Stomach (tissue), 9 donors: ENCODE data around the gene ATAD2B. TPM values are rescaled to one million over a fixed set of nuclear protein-coding genes. Genes with fewer than 3 reads are reported as not detected.

ENCODE experiments used
- DNase-seq, 2 donors: peaks; one replicate each; pipeline versions ENCODE4 v3.0.0 to v3.0.0-alpha.2; 2013 to 2019
- H3K27ac ChIP-seq, 5 donors: fragments of 200-600 bp in 4 of 5; sonication (generic) in 4 of 5; one replicate each; pipeline ENCODE4 v1.5.1; 2013 to 2019; ENCODE audit warnings: mild to moderate bottlenecking in 1 of 5, moderate library complexity in 1 of 5
- H3K27me3 ChIP-seq, 3 donors: fragments of 200-600 bp; sonication (generic); one replicate each; pipeline ENCODE4 v1.5.1; 2017 to 2019; ENCODE audit warnings: mixed run types in 1 of 3
- H3K36me3 ChIP-seq, 4 donors: fragments of 200-600 bp; sonication (generic); 1 replicate in 3 of 4; 2 replicates in 1 of 4; pipeline ENCODE4 v1.5.1; 2016 to 2019
- H3K4me1 ChIP-seq, 4 donors: fragments of 200-600 bp; sonication (generic); one replicate each; pipeline ENCODE4 v1.5.1; 2016 to 2019
- H3K4me3 ChIP-seq, 4 donors: fragments of 200-600 bp; sonication (generic) in 3 of 4; one replicate each; pipeline ENCODE4 v1.5.1; 2016 to 2019; ENCODE audit warnings: mild to moderate bottlenecking in 1 of 4
- H3K9me3 ChIP-seq, 4 donors: fragments of 200-600 bp; sonication (generic); one replicate each; pipeline ENCODE4 v1.5.1; 2016 to 2019
- EP300 ChIP-seq: sonication (generic); formaldehyde crosslinking; IDR thresholded peaks from one replicate; pipeline ENCODE4 v1.6.1; 2017; ENCODE audit warnings: antibody characterized with exemption
- POLR2A ChIP-seq, 4 donors: fragments of 450-650 bp; IDR thresholded peaks; one replicate each; pipeline ENCODE4 v1.6.1; 2016; ENCODE audit warnings: antibody characterized with exemption in 4 of 4, control low read depth in 2 of 4, mild to moderate bottlenecking in 1 of 4, moderate library complexity in 1 of 4
- POLR2AphosphoS5 ChIP-seq, 3 donors: sonication (generic); formaldehyde crosslinking; IDR thresholded peaks; one replicate each; pipeline ENCODE4 v1.6.1; 2016; ENCODE audit warnings: antibody characterized with exemption in 3 of 3
- WGBS, 5 donors: extraction: QIAGEN DNeasy Blood & Tissue Kit in 3 of 5; methylation state at CpG; one replicate each; pipeline versions ENCODE4 v1.1.5 to v1.1.7; 2013 to 2018; 5-methylcytosine and 5-hydroxymethylcytosine counted together
- intact Hi-C: fragments of 100-400 bp; cut with DNase I; formaldehyde crosslinking; loops from one replicate; pipeline ENCODE4 v1.15.1; 2023; ENCODE audit warnings: low total_unique reads
- polyA plus RNA-seq, 3 donors: library from polyadenylated mRNA; stranded (reverse); fragments of 200-250 nt; gene quantifications; one replicate each; pipeline ENCODE4 v1.2.3, GENCODE V29; 2013
- total RNA-seq, 5 donors: library from RNA; depleted of rRNA; stranded (reverse); fragments of >200 nt; gene quantifications; one replicate each; pipeline versions ENCODE4 v1.1.0 to v1.2.3, GENCODE V29; 2014 to 2016
- TF ChIP-seq, protein P1 (sequence below), 7 experiments: fragments of 450-650 bp in 4 of 7; fragments of 200-600 bp in 3 of 7; sonication (generic) in 3 of 7; IDR thresholded peaks; one replicate each; pipeline ENCODE4 v1.5.1; 2016 to 2019; ENCODE audit warnings: antibody characterized with exemption in 7 of 7, control low read depth in 2 of 7, mild to moderate bottlenecking in 1 of 7
- donor health status: healthy with polysubstance abuse.
- donor health status: Bipolar disorder and iron deficiency.
- donor health status: healthy.

The ATAD2B gene
- total and polyA plus RNA-seq, 8 donors: 2.0 to 67.0 (median 17.2) TPM

- Histone ChIP-seq H3K4me3 (no peak overlapping the region), H3K27ac (no peak overlapping the region), H3K9me3 (no peaks in the 10 kb centered on the region), H3K36me3 (peaks cover 15 to 37% (median 35%) of the 10 kb centered on the region in 4 donors), H3K4me1 (peaks cover 0 to 5% (median 0%) of the 10 kb centered on the region in 4 donors), H3K27me3 (no peaks in the 10 kb centered on the region)
- intact Hi-C loops: loop anchor here (10.0 kb wide), 1 partner anchor 260 kb away; the partner anchor contains the start of gene TP53I3
- DNase-seq: peak in 1 of 2 donors; percentile 73
- no peak for TF ChIP-seq POLR2AphosphoS5 (IDR thresholded peaks at IDR 0.05)
- TF ChIP-seq, protein P1, sequence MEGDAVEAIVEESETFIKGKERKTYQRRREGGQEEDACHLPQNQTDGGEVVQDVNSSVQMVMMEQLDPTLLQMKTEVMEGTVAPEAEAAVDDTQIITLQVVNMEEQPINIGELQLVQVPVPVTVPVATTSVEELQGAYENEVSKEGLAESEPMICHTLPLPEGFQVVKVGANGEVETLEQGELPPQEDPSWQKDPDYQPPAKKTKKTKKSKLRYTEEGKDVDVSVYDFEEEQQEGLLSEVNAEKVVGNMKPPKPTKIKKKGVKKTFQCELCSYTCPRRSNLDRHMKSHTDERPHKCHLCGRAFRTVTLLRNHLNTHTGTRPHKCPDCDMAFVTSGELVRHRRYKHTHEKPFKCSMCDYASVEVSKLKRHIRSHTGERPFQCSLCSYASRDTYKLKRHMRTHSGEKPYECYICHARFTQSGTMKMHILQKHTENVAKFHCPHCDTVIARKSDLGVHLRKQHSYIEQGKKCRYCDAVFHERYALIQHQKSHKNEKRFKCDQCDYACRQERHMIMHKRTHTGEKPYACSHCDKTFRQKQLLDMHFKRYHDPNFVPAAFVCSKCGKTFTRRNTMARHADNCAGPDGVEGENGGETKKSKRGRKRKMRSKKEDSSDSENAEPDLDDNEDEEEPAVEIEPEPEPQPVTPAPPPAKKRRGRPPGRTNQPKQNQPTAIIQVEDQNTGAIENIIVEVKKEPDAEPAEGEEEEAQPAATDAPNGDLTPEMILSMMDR (IDR thresholded peaks at IDR 0.05): peak in 5 of 7 experiments; percentile 26 to 67 (median 47)
- WGBS, 5 donors: 25 to 42% (median 39%) methylated on average over 2 of the region's 2 CpGs
These were observed 102.1 kb downstream of the ATAD2B start for GRCh38 chr2:23824777-23825212.

DNA sequence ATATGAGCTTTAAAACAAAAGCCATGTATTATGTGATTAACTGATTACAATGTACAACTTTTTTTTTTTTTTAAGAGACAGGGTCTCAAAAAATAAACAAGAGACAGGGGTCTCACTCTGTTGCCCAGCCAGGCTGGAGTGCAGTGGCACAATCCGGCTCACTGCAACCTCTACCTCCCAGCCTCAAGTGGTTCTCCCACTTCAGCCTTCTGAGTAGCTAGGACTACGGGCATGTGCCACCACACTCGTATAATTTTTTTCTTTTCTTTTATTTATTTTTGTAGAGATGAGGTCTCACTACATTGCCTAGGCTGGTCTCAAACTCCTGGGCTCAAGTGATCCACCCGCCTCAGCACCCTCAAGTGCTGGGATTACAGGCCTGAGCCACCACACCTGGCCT lies 103.1 kb downstream of the ATAD2B start:
- no peak overlapping the region for H3K4me3 ChIP-seq
- no peaks in the 10 kb centered on the region for H3K9me3 ChIP-seq
- no peak for DNase-seq
- 61 to 79% (median 68%) methylated on average over 4 of the region's 4 CpGs for WGBS, 5 donors
- intact Hi-C loops: loop anchor here (10.0 kb wide), 1 partner anchor 261 kb away; the partner anchor contains the start of gene TP53I3
- peaks cover 15 to 44% (median 31%) of the 10 kb centered on the region in 4 donors for H3K36me3 ChIP-seq
- TF ChIP-seq, protein P1 (IDR thresholded peaks at IDR 0.05): no peak
- TF ChIP-seq POLR2A (IDR thresholded peaks at IDR 0.05) (no peak), POLR2AphosphoS5 (IDR thresholded peaks at IDR 0.05) (no peak), EP300 (no peak)
- H3K27ac ChIP-seq: no peak overlapping the region
- H3K4me1 ChIP-seq: peaks cover 0 to 5% (median 0%) of the 10 kb centered on the region in 4 donors
- H3K27me3 ChIP-seq: no peaks in the 10 kb centered on the region

- no peaks in the 10 kb centered on the region for H3K9me3 ChIP-seq
- peaks cover 0 to 58% (median 28%) of the 10 kb centered on the region in 4 donors for H3K36me3 ChIP-seq
- DNase-seq: no peak
- H3K27me3 ChIP-seq: no peaks in the 10 kb centered on the region
- H3K4me1 ChIP-seq: no peaks in the 10 kb centered on the region
- WGBS, 5 donors: 88 to 95% (median 93%) methylated on average over 2 of the region's 2 CpGs
- intact Hi-C loops: no loop called here
- TF ChIP-seq, protein P1 (IDR thresholded peaks at IDR 0.05): no peak
- TF ChIP-seq POLR2A (IDR thresholded peaks at IDR 0.05): no peak
- TF ChIP-seq POLR2AphosphoS5 (IDR thresholded peaks at IDR 0.05): no peak
- no peak for TF ChIP-seq EP300
- H3K27ac ChIP-seq: no peak overlapping the region
- H3K4me3 ChIP-seq: no peak overlapping the region
These were observed 112.0 kb downstream of the ATAD2B start for GRCh38 chr2:23814963-23815362.

DNA sequence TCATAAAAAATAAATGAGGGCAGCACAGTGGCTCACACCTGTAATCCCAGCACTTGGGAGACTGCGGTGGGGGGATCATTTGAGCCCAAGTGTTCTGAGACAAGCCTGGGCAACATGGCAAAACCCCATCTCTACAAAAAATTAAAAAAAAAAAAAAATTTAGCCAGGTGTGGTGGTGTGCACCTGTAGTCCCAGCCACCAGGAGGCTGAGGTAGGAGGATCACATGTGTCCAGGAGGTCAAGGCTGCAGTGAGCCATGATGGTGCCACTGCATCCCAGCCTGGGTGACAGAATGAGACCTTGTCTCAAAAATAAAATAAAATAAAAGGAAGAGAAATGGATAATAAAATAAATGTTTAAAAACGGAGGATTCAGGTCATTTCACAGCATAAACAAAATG lies 113.5 kb downstream of the ATAD2B start:
- intact Hi-C loops: no loop called here
- DNase-seq: no peak
- Histone ChIP-seq H3K9me3 (no peaks in the 10 kb centered on the region), H3K36me3 (peaks cover 0 to 61% (median 43%) of the 10 kb centered on the region in 4 donors), H3K4me3 (no peak overlapping the region), H3K27me3 (no peaks in the 10 kb centered on the region), H3K4me1 (no peaks in the 10 kb centered on the region), H3K27ac (no peak overlapping the region)
- 92 to 99% (median 94%) methylated on average over 2 of the region's 2 CpGs for WGBS, 5 donors
- TF ChIP-seq POLR2A (IDR thresholded peaks at IDR 0.05): no peak

DNA sequence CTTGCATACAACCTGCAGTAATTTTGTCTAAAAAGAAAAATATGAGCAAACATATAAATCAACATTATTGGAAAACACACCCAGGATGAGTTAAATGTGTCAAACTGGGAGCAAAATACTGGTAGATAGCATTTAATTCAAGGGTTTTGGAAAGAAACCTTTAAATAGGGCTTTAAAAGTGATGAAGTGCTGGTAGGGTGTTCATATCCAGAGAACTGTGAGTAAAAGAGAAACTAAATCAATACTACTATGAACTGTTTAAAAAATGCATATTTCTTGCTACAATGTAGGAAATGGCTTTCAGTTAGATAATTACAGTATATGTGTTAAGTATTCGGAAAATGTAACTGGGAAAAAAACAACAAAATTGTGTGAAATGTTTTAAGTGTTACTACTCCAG lies 117.8 kb downstream of the ATAD2B start:
- DNase-seq: no peak
- no peaks in the 10 kb centered on the region for H3K27me3 ChIP-seq
- no peak overlapping the region for H3K4me3 ChIP-seq
- peaks cover 0 to 2% (median under 1%) of the 10 kb centered on the region in 4 donors for H3K4me1 ChIP-seq
- H3K36me3 ChIP-seq: peaks cover 0 to 38% (median 35%) of the 10 kb centered on the region in 4 donors
- 85 to 97% (median 89%) methylated on average over 1 of the region's 1 CpG for WGBS, 5 donors
- TF ChIP-seq, protein P1 (IDR thresholded peaks at IDR 0.05): no peak
- TF ChIP-seq POLR2AphosphoS5 (IDR thresholded peaks at IDR 0.05) (no peak), EP300 (no peak), POLR2A (IDR thresholded peaks at IDR 0.05) (no peak)
- no peaks in the 10 kb centered on the region for H3K9me3 ChIP-seq
- intact Hi-C loops: no loop called here
- no peak overlapping the region for H3K27ac ChIP-seq
